Measurements from ENCODE around the gene DLG2. TPM values are rescaled to one million over a fixed set of nuclear protein-coding genes. Genes with fewer than 3 reads are reported as not detected.

DLG2 gene
- total and polyA plus RNA-seq, 7 donors: 0.60 to 25.8 (median 9.7) TPM; not detected in 1

DNA sequence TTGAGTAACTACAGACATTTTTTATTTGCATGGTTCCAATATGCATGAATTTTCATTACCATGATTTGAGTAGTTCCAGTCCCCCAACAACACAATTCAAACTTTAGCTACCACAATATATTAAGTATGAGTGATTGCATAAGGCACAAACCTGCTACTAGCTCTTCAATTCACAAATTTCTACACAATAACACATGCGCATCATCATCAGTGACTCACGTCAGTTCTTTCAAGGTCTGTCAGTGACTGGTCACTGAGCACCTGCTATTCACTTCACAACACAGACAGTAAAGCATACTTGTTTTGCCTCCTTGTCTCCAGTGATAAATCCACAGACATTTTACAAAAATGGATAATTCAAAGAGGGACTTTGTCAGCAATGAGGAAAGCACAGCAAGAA is 1905.9 kb downstream of the DLG2 start:
- H3K4me1 ChIP-seq: peaks cover 0 to 26% (median 18%) of the 10 kb centered on the region in 4 donors
- no peak overlapping the region for H3K27ac ChIP-seq
- H3K36me3 ChIP-seq: no peaks in the 10 kb centered on the region
- TF ChIP-seq POLR2A (IDR thresholded peaks at IDR 0.05): no peak
- no peak for TF ChIP-seq POLR2AphosphoS5 (IDR thresholded peaks at IDR 0.05)
- TF ChIP-seq EP300 (IDR thresholded peaks at IDR 0.05): no peak
- TF ChIP-seq, protein P1, sequence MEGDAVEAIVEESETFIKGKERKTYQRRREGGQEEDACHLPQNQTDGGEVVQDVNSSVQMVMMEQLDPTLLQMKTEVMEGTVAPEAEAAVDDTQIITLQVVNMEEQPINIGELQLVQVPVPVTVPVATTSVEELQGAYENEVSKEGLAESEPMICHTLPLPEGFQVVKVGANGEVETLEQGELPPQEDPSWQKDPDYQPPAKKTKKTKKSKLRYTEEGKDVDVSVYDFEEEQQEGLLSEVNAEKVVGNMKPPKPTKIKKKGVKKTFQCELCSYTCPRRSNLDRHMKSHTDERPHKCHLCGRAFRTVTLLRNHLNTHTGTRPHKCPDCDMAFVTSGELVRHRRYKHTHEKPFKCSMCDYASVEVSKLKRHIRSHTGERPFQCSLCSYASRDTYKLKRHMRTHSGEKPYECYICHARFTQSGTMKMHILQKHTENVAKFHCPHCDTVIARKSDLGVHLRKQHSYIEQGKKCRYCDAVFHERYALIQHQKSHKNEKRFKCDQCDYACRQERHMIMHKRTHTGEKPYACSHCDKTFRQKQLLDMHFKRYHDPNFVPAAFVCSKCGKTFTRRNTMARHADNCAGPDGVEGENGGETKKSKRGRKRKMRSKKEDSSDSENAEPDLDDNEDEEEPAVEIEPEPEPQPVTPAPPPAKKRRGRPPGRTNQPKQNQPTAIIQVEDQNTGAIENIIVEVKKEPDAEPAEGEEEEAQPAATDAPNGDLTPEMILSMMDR (IDR thresholded peaks at IDR 0.05): no peak
- DNase-seq: no peak
- no peaks in the 10 kb centered on the region for H3K9me3 ChIP-seq
- H3K4me3 ChIP-seq: no peak overlapping the region
- H3K27me3 ChIP-seq: no peaks in the 10 kb centered on the region
- 82 to 90% methylated on average over 2 of the region's 2 CpGs for WGBS, 2 donors
- intact Hi-C loops (cut with DNase I): loop anchor here (5.0 to 10.0 kb wide), 2 partner anchors 86 to 816 kb away; partner anchors contain the start of genes DDIAS and PRCP

DNA sequence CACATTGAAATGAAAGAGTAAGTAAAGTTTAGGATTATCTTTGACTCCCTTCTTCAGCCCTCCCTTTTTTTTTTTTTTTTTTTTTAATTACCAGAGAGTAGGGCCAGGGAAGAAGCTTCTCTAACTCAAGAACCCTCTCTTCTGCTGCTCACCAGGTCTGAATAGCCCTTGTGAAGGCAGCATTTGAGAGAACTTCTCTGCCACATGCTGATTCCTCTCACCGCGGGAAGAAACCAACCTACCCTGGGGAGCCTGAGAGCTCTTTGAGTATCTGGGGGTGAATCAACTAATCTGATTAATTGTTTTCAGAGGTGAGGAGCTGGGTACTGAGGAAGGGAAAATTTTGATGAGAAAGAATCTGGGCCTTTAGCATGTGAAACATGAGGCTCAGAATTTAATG is 1906.5 kb downstream of the DLG2 start:
- Histone ChIP-seq H3K9me3 (no peaks in the 10 kb centered on the region), H3K27me3 (no peaks in the 10 kb centered on the region), H3K27ac (no peak overlapping the region), H3K4me1 (peaks cover 0 to 22% (median 17%) of the 10 kb centered on the region in 4 donors), H3K4me3 (no peak overlapping the region), H3K36me3 (no peaks in the 10 kb centered on the region)
- intact Hi-C loops (cut with DNase I): loop anchor here (5.0 to 10.0 kb wide), 2 partner anchors 87 to 816 kb away; partner anchors contain the start of genes DDIAS and PRCP
- no peak for DNase-seq
- WGBS, 2 donors: 78 to 85% methylated on average over 2 of the region's 2 CpGs
- TF ChIP-seq, protein P1 (IDR thresholded peaks at IDR 0.05): no peak
- TF ChIP-seq EP300 (IDR thresholded peaks at IDR 0.05) (no peak), POLR2A (IDR thresholded peaks at IDR 0.05) (no peak), POLR2AphosphoS5 (IDR thresholded peaks at IDR 0.05) (no peak)

DNA sequence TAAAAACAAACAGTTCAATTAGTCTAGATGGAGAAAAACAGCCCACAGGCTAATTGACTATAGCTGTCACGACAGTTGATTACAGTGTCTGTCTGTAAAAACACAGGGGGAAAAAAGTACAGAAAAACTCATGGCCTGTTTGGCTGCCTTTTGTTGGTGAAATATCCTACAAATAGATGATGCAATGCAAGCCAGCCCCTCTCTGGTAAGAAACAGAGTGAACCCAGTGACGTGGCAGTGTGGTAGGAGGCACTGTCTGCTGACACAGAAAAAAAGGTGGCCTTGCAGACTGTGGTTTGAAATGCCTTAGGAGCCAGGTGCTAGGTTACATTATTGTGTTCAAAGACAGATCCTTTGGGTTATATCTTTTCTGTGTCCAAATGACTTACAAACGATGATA is 1909.6 kb downstream of the DLG2 start:
- no peak overlapping the region for H3K4me3 ChIP-seq
- DNase-seq: no peak
- H3K9me3 ChIP-seq: no peaks in the 10 kb centered on the region
- no peak overlapping the region for H3K27ac ChIP-seq
- TF ChIP-seq POLR2AphosphoS5 (IDR thresholded peaks at IDR 0.05) (no peak), EP300 (IDR thresholded peaks at IDR 0.05) (no peak), POLR2A (IDR thresholded peaks at IDR 0.05) (no peak)
- TF ChIP-seq, protein P1 (IDR thresholded peaks at IDR 0.05): no peak
- 66 to 75% methylated on average over 3 of the region's 3 CpGs for WGBS, 2 donors
- H3K4me1 ChIP-seq: peaks cover 0 to 16% (median 0%) of the 10 kb centered on the region in 4 donors
- H3K27me3 ChIP-seq: no peaks in the 10 kb centered on the region
- intact Hi-C loops (cut with DNase I): no loop called here
- H3K36me3 ChIP-seq: no peaks in the 10 kb centered on the region

DNA sequence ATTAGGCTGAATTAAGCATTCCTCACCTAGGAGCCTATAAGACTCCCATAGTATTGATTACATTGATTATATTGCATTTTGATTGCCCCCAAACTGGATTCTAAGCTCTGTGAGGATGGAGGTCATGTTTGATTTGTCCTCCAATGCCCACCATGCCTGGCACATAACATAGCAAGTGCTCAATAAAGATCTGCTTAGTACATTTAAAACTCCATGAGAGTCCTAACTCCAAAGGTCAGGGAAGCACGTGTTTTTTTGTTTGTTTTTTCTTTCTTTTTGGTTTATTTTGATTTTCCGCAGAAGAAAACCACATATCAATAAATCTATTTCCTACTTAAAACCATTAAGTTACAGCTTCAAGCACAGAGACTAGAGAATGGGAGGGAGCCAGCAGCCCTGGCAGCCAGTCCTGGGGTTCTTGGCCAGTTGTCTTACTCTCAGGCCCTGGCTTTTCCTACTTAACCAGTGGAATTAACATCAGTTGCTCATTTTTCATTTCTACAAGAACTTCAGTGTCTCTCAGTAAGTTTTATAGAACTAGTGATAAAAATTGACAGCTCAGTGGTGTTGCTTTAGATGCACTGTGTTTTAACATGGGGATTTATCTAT is 1911.1 kb downstream of the DLG2 start:
- no peaks in the 10 kb centered on the region for H3K9me3 ChIP-seq
- no peak overlapping the region for H3K27ac ChIP-seq
- no peak overlapping the region for H3K4me3 ChIP-seq
- 49 to 60% methylated on average over 2 of the region's 2 CpGs for WGBS, 2 donors
- peaks cover 0 to 12% (median 0%) of the 10 kb centered on the region in 4 donors for H3K4me1 ChIP-seq
- intact Hi-C loops (cut with DNase I): no loop called here
- no peaks in the 10 kb centered on the region for H3K27me3 ChIP-seq
- no peak for DNase-seq
- TF ChIP-seq EP300 (IDR thresholded peaks at IDR 0.05): no peak
- no peak for TF ChIP-seq POLR2A (IDR thresholded peaks at IDR 0.05)
- TF ChIP-seq POLR2AphosphoS5 (IDR thresholded peaks at IDR 0.05): no peak
- TF ChIP-seq, protein P1 (IDR thresholded peaks at IDR 0.05): no peak
- no peaks in the 10 kb centered on the region for H3K36me3 ChIP-seq

Data from sigmoid colon (tissue), 7 donors.